Thyroid gland (tissue), 4 donors: ENCODE measurements around the gene CACNA2D3. TPM values are rescaled to one million over a fixed set of nuclear protein-coding genes. Genes with fewer than 3 reads are reported as not detected.

Source experiments
- DNase-seq, 2 donors: peaks; one replicate each; pipeline ENCODE4 v3.0.0-alpha.2; 2019
- H3K27ac ChIP-seq, 3 donors: fragments of 200-600 bp; sonication (generic); 1 replicate in 2 of 3; 2 replicates in 1 of 3; pipeline ENCODE4 v1.5.1; 2016 to 2019; ENCODE audit warnings: mild to moderate bottlenecking in 1 of 3, moderate library complexity in 1 of 3
- H3K27me3 ChIP-seq: fragments of 200-600 bp; sonication (generic); one replicate; pipeline ENCODE4 v1.5.1; 2019
- H3K36me3 ChIP-seq, 2 donors: fragments of 200-600 bp; sonication (generic); one replicate each; pipeline ENCODE4 v1.5.1; 2016 to 2019
- H3K4me1 ChIP-seq, 2 donors: fragments of 200-600 bp; sonication (generic); one replicate each; pipeline ENCODE4 v1.5.1; 2017 to 2019
- H3K4me3 ChIP-seq, 3 donors: fragments of 200-600 bp; sonication (generic); replicated peaks in 1 of 3; 1 replicate in 2 of 3; 2 replicates in 1 of 3; pipeline ENCODE4 v1.5.1; 2016; ENCODE audit warnings: mild to moderate bottlenecking in 1 of 3
- H3K9me3 ChIP-seq: fragments of 200-600 bp; sonication (generic); one replicate; pipeline ENCODE4 v1.5.1; 2017
- POLR2A ChIP-seq, 2 donors: fragments of 450-650 bp; IDR thresholded peaks; one replicate each; pipeline ENCODE4 v1.6.1; 2017; ENCODE audit warnings: antibody characterized with exemption in 2 of 2, mild to moderate bottlenecking in 2 of 2, moderate library complexity in 1 of 2
- WGBS, 2 donors: methylation state at CpG; one replicate each; pipeline ENCODE4 v1.1.5; 2017; 5-methylcytosine and 5-hydroxymethylcytosine counted together
- intact Hi-C: fragments of 100-400 bp; cut with DNase I; formaldehyde crosslinking; loops from one replicate; pipeline ENCODE4 v1.15.1; 2023
- total RNA-seq, 4 donors: library from RNA; depleted of rRNA; stranded (reverse); fragments of >200 nt; gene quantifications; one replicate each; pipeline ENCODE4 v1.2.3, GENCODE V29; 2016
- TF ChIP-seq, protein P1 (sequence below), 6 experiments: fragments of 200-600 bp in 3 of 6; fragments of 450-650 bp in 3 of 6; sonication (generic) in 3 of 6; IDR thresholded peaks; one replicate each; pipeline ENCODE4 v1.5.1; 2016 to 2019; ENCODE audit warnings: antibody characterized with exemption in 6 of 6, mild to moderate bottlenecking in 2 of 6, inconsistent platforms in 1 of 6, moderate library complexity in 1 of 6

Gene CACNA2D3
- total RNA-seq, 4 donors from 2014 or later: 2.9 to 4.8 (median 4.5) TPM

DNA sequence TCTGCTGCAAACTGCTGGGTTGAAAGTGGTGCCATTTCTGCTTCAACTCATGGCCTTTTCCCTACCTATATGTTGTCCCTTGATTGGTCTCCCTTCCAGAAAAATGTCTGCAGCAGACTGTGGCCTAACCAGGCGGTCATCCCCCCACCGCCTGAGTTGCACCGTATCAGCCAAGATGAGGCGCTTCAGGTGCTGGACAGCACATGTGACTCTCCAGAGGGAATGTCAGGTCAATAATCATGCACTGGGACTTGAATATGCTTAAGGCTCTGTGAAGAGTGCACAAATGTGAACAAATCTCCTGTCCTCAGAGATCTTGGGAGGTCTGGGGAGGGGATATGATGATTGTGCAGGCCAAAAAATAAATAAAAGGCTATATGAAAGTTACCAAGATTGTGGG, 773.3 kb downstream of the CACNA2D3 start:
- DNase-seq: no peak
- Histone ChIP-seq H3K27me3 (no peaks in the 10 kb centered on the region), H3K36me3 (no peaks in the 10 kb centered on the region), H3K4me3 (no peak overlapping the region), H3K4me1 (peaks cover 9 to 17% of the 10 kb centered on the region in 2 donors), H3K9me3 (no peaks in the 10 kb centered on the region), H3K27ac (no peak overlapping the region)
- intact Hi-C loops: no loop called here
- 95 to 98% methylated on average over 4 of the region's 4 CpGs for WGBS, 2 donors
- no peak for TF ChIP-seq POLR2A (IDR thresholded peaks at IDR 0.05)
- TF ChIP-seq, protein P1, sequence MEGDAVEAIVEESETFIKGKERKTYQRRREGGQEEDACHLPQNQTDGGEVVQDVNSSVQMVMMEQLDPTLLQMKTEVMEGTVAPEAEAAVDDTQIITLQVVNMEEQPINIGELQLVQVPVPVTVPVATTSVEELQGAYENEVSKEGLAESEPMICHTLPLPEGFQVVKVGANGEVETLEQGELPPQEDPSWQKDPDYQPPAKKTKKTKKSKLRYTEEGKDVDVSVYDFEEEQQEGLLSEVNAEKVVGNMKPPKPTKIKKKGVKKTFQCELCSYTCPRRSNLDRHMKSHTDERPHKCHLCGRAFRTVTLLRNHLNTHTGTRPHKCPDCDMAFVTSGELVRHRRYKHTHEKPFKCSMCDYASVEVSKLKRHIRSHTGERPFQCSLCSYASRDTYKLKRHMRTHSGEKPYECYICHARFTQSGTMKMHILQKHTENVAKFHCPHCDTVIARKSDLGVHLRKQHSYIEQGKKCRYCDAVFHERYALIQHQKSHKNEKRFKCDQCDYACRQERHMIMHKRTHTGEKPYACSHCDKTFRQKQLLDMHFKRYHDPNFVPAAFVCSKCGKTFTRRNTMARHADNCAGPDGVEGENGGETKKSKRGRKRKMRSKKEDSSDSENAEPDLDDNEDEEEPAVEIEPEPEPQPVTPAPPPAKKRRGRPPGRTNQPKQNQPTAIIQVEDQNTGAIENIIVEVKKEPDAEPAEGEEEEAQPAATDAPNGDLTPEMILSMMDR (IDR thresholded peaks at IDR 0.05): no peak

DNA sequence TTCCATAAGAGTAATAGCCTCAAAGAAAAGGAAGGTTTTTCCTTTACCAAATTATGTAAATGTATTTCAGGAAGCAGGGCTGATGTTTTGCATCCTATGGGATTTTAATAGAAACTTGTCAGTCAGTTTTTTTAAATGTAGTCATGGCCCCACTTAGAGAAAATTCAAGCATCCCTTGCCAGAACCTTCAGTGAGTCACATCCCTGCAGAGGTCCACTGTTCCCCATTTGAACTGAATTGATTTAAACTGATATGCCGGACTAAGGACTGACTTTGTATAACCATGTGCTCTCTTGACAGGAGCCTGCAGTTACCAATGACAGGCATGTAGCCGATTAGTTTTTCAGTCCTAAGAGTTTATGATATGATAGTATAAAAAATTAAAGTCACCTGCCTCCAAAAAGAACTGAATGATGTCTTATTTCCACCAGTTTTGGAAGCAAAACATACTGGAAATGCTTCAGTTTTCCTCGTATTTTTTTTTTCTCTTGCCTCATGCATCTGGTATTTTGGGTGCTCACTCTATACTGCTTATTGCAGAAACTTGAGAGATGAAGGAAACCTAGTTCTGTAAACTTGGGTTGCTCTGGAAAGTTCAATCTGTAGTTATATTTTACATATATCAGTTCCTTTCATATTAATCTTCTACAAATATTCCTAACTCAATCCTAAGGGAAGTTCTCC, 774.8 kb downstream of the CACNA2D3 start:
- H3K9me3 ChIP-seq: no peaks in the 10 kb centered on the region
- H3K36me3 ChIP-seq: no peaks in the 10 kb centered on the region
- TF ChIP-seq POLR2A (IDR thresholded peaks at IDR 0.05): no peak
- TF ChIP-seq, protein P1 (IDR thresholded peaks at IDR 0.05): no peak
- DNase-seq: no peak
- peaks cover 0 to 2% of the 10 kb centered on the region in 2 donors for H3K4me1 ChIP-seq
- 75 to 91% methylated on average over 3 of the region's 3 CpGs for WGBS, 2 donors
- intact Hi-C loops: no loop called here
- H3K27ac ChIP-seq: no peak overlapping the region
- no peak overlapping the region for H3K4me3 ChIP-seq
- H3K27me3 ChIP-seq: no peaks in the 10 kb centered on the region

DNA sequence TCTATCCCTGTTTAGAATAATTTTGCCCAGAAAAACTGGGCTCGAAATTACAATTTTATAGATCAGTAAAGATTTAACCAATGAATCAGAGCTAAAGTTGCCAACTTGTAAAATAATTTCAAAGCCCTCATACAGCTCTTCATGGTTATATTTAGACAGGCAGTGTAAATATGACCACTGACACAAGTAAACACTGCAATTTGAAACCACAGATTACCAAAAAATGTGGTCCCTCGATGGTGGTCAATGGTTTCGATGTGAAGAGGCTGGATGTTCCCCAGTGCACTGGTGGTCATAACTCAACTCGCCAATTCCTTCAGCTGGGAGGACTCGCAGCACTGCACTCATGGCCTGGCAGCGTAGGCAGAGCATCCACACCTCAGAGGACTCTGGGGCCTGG, 776.9 kb downstream of the CACNA2D3 start:
- intact Hi-C loops: no loop called here
- TF ChIP-seq, protein P1 (IDR thresholded peaks at IDR 0.05): no peak
- TF ChIP-seq POLR2A (IDR thresholded peaks at IDR 0.05): no peak
- H3K36me3 ChIP-seq: no peaks in the 10 kb centered on the region
- DNase-seq: no peak
- WGBS, 2 donors: 88 to 89% methylated on average over 6 of the region's 6 CpGs
- H3K9me3 ChIP-seq: no peaks in the 10 kb centered on the region
- H3K27me3 ChIP-seq: no peaks in the 10 kb centered on the region
- no peak overlapping the region for H3K4me3 ChIP-seq
- no peaks in the 10 kb centered on the region for H3K4me1 ChIP-seq
- no peak overlapping the region for H3K27ac ChIP-seq

DNA sequence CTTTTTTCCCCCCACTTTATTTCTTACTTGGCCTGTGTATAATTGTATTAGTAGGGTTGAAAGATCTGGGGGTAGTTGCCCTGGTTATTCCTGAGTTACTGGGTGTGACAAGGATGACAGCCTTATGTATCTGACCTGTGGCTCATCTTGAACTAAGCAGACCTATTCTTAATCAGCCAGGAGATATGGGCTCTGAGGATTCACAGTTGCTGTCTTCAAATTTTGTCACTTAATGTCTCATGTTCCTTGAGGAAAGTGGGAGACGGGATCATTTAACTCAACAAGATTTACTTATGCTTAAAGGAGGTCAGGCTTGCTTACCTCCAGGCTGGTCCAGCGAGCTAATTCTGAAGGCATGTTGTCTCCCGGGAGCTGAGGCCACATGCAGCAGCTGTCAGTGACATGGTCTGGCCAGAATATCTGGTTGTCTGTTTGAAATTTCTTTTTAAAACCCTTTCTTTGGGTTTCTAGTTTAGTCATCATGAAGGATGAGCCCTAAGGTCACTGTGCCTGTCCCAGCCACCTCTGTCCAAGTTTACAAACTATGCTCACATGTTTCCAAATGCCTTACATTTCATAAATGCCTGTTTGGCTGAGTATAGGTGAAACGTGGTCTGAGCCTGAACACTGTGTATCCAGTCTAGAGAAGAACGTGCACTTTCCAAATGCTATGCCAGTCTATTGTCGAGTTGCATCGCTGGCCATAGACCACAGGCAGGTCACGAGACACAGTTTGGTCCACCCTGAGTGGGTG, 778.7 kb downstream of the CACNA2D3 start:
- intact Hi-C loops: no loop called here
- Histone ChIP-seq H3K27me3 (no peaks in the 10 kb centered on the region), H3K4me1 (no peaks in the 10 kb centered on the region), H3K27ac (no peak overlapping the region), H3K4me3 (no peak overlapping the region), H3K36me3 (no peaks in the 10 kb centered on the region), H3K9me3 (no peaks in the 10 kb centered on the region)
- 79 to 81% methylated on average over 8 of the region's 8 CpGs for WGBS, 2 donors
- no peak for DNase-seq
- TF ChIP-seq, protein P1 (IDR thresholded peaks at IDR 0.05): no peak
- TF ChIP-seq POLR2A (IDR thresholded peaks at IDR 0.05): no peak
